Measurements from ENCODE around the gene ELF4. TPM values are rescaled to one million over a fixed set of nuclear protein-coding genes. Genes with fewer than 3 reads are reported as not detected.

Gene ELF4
- 10 to 100 TPM; 29.8 to 31.3 TPM for total RNA-seq
- 10 to 100 TPM in 1 of 2 donors, 1 to 10 TPM in 1; 7.4 to 18.6 TPM for polyA plus RNA-seq

DNA sequence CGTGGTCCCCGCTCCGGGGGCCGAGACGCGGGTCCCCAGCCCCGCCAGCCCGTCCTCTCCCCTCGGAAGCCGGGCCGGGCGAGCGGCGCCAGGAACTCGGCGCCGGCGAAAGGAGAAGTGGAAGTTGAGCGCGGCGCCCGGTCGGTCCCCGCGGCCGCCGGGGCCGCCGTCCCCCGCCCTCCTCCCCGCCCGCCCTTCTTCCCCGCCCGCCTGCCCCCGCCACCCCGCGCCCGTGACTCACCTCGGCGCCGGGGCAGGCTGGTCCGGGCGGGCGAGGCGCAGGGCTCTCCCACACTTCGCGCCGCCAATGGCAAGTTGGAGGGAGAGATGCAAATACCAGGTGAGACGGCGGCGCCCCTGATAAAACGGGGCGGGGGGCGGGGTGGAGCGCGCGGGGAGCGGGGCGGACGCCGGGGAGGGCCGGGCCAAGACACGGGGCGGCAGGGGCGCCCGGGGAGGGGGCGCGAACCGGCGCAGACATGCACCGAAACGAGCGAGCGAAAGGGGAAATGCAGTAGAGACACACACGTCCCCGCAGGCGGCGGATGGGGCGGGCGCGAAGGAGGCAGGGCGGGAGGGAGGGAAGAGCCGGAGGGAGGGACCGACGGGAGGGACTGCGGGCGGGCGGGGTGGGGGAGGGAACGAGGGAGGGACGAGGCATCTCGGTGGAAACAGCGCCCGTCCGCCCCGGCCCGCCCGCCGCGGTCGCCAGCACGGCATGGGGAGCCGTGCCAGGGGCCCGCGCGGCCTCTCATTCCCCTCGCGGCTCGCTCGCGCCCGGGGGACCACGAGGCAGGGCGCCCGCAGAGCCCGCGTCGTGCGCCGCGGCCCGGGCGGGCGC, at the start of gene ELF4:
TSS of gene ELF4 (minus strand) at position 119 of the 841 bp plus-strand sequence. CDS start 29,167 bp downstream, outside the sequence.
- H3K36me3 Mint-ChIP-seq = peaks cover 0 to 9% of the 10 kb centered on the region in 2 donors
- intact Hi-C loops (cut with micrococcal nuclease) = loop anchor here (2.0 kb wide), 1 partner anchor 24 kb away; no protein-coding TSS in a partner anchor
- Histone ChIP-seq H3K27me3 (ENCODE audit: insufficient read depth, low read length) (no peaks in the 10 kb centered on the region), H3K4me3 (ENCODE audit: low read length in 2 of 2) (peak within 1 kb of the TSS; percentile 57 to 76), H3K9me3 (ENCODE audit: control insufficient read depth in 1 of 2, low read length in 2 of 2) (no peaks in the 10 kb centered on the region), H3K4me1 (ENCODE audit: insufficient read depth, low read length) (peaks cover 31% of the 10 kb centered on the region), H3K27ac (ENCODE audit: low read depth, low read length) (peak within 1 kb of the TSS; percentile 70), H3K36me3 (ENCODE audit: insufficient read depth, low read length) (no peaks in the 10 kb centered on the region)
- POLR2A ChIA-PET (ENCODE audit: partially characterized antibody) = interaction anchor here (0.7 to 7.1 kb wide), 7 partner anchors 8 to 31 kb away, joined by 4 to 57 read pairs (median 11); no protein-coding TSS in a partner anchor
- DNase-seq = peak; percentile 43 to 79 (median 48)
- peaks cover 0 to 2% (median 0%) of the 10 kb centered on the region in 8 donors for H3K9me3 Mint-ChIP-seq
- peaks cover 14 to 43% (median 28%) of the 10 kb centered on the region in 4 donors for H3K4me1 Mint-ChIP-seq
- peak within 1 kb of the TSS; percentile 89 to 94 (median 92) for H3K4me3 Mint-ChIP-seq
- CTCF ChIA-PET (ENCODE audit: partially characterized antibody) = interaction anchor here (0.9 to 4.8 kb wide), 5 partner anchors 7 to 33 kb away, joined by 3 to 27 read pairs (median 4); no protein-coding TSS in a partner anchor
- H3K27ac Mint-ChIP-seq = peak within 1 kb of the TSS; percentile 75 to 93 (median 91)
- H3K27me3 Mint-ChIP-seq = no peaks in the 10 kb centered on the region

DNA sequence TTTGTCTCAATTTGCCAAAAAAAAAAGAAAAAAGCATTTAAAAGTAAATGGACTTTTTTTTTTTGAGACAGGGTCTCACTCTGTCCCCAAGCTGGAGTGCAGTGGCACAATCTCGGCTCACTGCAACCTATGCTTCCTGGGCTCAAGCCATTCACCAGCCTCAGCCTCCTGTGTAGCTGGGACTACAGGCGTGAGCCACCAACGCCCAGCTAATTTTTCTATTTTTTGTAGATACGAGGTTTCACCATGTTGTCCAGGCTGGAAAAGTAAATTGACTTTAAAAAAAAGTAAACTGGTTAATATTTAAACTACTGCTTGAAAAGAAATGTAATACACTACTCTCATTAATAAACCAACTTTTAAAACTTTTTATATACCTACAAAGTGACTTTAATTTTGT, 49.5 kb upstream of the ELF4 start:
- H3K4me3 ChIP-seq (ENCODE audit: low read length in 2 of 2) = no peak overlapping the region
- Mint-ChIP-seq H3K27ac (no peak overlapping the region), H3K4me3 (no peak overlapping the region), H3K27me3 (no peaks in the 10 kb centered on the region), H3K9me3 (no peaks in the 10 kb centered on the region), H3K36me3 (peaks cover 0 to 8% of the 10 kb centered on the region in 2 donors), H3K4me1 (peaks cover 9 to 37% (median 27%) of the 10 kb centered on the region in 4 donors)
- ChIA-PET CTCF (ENCODE audit: partially characterized antibody) (interaction anchor here (0.8 to 1.0 kb wide), 2 partner anchors 31 to 33 kb away, joined by 3 to 4 read pairs; no protein-coding TSS in a partner anchor), POLR2A (ENCODE audit: partially characterized antibody) (no interaction called here)
- H3K36me3 ChIP-seq (ENCODE audit: insufficient read depth, low read length) = no peaks in the 10 kb centered on the region
- H3K4me1 ChIP-seq (ENCODE audit: insufficient read depth, low read length) = peaks cover 27% of the 10 kb centered on the region
- no peak for DNase-seq
- intact Hi-C loops (cut with micrococcal nuclease) = no loop called here
- H3K9me3 ChIP-seq (ENCODE audit: control insufficient read depth in 1 of 2, low read length in 2 of 2) = no peaks in the 10 kb centered on the region
- no peaks in the 10 kb centered on the region for H3K27me3 ChIP-seq (ENCODE audit: insufficient read depth, low read length)
- H3K27ac ChIP-seq (ENCODE audit: low read depth, low read length) = no peak overlapping the region

DNA sequence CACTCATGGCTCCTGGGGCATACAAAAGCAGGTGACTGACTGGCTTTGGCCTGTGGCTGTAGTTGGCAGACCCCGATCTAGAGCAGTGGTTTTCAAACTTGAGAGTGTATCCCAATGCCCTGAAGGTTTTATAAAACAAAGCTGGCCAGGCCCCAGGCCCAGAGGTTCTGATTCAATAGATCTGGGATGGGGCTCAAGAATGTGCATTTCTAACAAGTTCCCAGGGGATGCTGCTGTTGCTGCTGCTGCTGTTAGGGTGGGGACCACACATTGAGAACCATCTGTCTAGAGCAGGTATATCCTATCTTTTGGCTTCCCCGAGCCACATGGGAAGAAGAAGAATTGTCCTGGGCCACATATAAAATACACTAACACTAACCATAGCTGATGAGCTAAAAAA, 48.0 kb upstream of the ELF4 start:
- Mint-ChIP-seq H3K36me3 (peaks cover 0 to 8% of the 10 kb centered on the region in 2 donors), H3K9me3 (no peaks in the 10 kb centered on the region), H3K27me3 (no peaks in the 10 kb centered on the region), H3K27ac (no peak overlapping the region), H3K4me1 (peaks cover 8 to 26% (median 18%) of the 10 kb centered on the region in 4 donors), H3K4me3 (no peak overlapping the region)
- Histone ChIP-seq H3K4me3 (ENCODE audit: low read length in 2 of 2) (no peak overlapping the region), H3K27ac (ENCODE audit: low read depth, low read length) (no peak overlapping the region), H3K36me3 (ENCODE audit: insufficient read depth, low read length) (no peaks in the 10 kb centered on the region), H3K27me3 (ENCODE audit: insufficient read depth, low read length) (no peaks in the 10 kb centered on the region), H3K4me1 (ENCODE audit: insufficient read depth, low read length) (peaks cover 15% of the 10 kb centered on the region), H3K9me3 (ENCODE audit: control insufficient read depth in 1 of 2, low read length in 2 of 2) (no peaks in the 10 kb centered on the region)
- ChIA-PET CTCF (ENCODE audit: partially characterized antibody) (interaction anchor here (0.7 kb wide), 1 partner anchor 10 kb away, joined by 3 read pairs; no protein-coding TSS in a partner anchor), POLR2A (ENCODE audit: partially characterized antibody) (no interaction called here)
- DNase-seq = no peak
- intact Hi-C loops (cut with micrococcal nuclease) = no loop called here

DNA sequence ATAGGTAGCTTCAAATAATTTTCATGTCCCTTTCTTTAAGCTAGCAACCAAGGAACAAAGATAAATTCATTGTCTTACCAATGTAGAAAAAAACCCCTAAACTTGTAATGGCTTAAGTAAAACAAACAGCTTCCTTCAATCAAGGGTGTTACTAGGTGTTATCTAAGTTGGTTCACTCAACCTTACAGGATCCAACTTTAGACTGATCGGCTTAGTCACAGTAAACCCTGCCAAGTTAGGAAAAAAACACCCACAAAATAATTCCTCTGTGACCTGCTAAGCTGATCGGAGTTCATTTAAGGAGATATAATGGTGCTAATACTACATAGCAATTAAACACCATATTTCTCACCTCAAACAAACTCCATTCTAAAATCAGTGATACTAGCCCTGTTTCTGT, 45.3 kb upstream of the ELF4 start:
- DNase-seq = no peak
- Histone ChIP-seq H3K27ac (ENCODE audit: low read depth, low read length) (no peak overlapping the region), H3K4me3 (ENCODE audit: low read length in 2 of 2) (no peak overlapping the region), H3K27me3 (ENCODE audit: insufficient read depth, low read length) (no peaks in the 10 kb centered on the region), H3K9me3 (ENCODE audit: control insufficient read depth in 1 of 2, low read length in 2 of 2) (no peaks in the 10 kb centered on the region), H3K4me1 (ENCODE audit: insufficient read depth, low read length) (peaks cover 4% of the 10 kb centered on the region), H3K36me3 (ENCODE audit: insufficient read depth, low read length) (no peaks in the 10 kb centered on the region)
- Mint-ChIP-seq H3K4me1 (peaks cover 4 to 12% (median 8%) of the 10 kb centered on the region in 4 donors), H3K9me3 (no peaks in the 10 kb centered on the region), H3K27ac (no peak overlapping the region), H3K4me3 (no peak overlapping the region), H3K27me3 (no peaks in the 10 kb centered on the region), H3K36me3 (peaks cover 0 to 9% of the 10 kb centered on the region in 2 donors)
- CTCF ChIA-PET (ENCODE audit: partially characterized antibody) = interaction anchor here (0.7 to 1.1 kb wide), 4 partner anchors 9 to 38 kb away, joined by 3 to 4 read pairs (median 3); no protein-coding TSS in a partner anchor
- intact Hi-C loops (cut with micrococcal nuclease) = no loop called here
- POLR2A ChIA-PET (ENCODE audit: partially characterized antibody) = no interaction called here

DNA sequence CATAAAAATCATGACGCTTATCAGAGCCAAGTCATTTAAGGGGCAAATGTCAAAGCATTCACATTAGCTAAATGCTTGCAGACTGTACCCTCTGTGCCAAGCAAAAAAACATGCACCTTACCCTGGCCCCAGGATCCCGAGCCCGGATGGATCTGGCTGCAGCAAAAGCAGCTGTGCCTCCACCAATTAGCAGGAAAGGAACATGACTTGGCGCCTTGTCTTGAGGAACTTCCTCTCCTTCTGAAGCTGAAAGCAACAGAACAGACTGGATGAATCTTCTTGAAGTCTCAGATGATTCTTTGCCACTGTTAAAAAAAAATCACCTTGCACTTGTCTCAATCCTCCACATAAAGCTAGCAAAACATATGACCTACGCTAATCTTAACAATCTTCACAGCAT, 37.3 kb upstream of the ELF4 start:
- no peak for DNase-seq
- Histone ChIP-seq H3K9me3 (ENCODE audit: control insufficient read depth in 1 of 2, low read length in 2 of 2) (no peaks in the 10 kb centered on the region), H3K4me1 (ENCODE audit: insufficient read depth, low read length) (no peaks in the 10 kb centered on the region), H3K27ac (ENCODE audit: low read depth, low read length) (no peak overlapping the region), H3K4me3 (ENCODE audit: low read length in 2 of 2) (no peak overlapping the region), H3K36me3 (ENCODE audit: insufficient read depth, low read length) (peaks cover 7% of the 10 kb centered on the region), H3K27me3 (ENCODE audit: insufficient read depth, low read length) (no peaks in the 10 kb centered on the region)
- no peaks in the 10 kb centered on the region for H3K27me3 Mint-ChIP-seq
- H3K27ac Mint-ChIP-seq = peak overlapping the region in 1 of 7 donors; percentile 1
- intact Hi-C loops (cut with micrococcal nuclease) = no loop called here
- ChIA-PET POLR2A (ENCODE audit: partially characterized antibody) (no interaction called here), CTCF (ENCODE audit: partially characterized antibody) (interaction anchor here (1.1 to 2.2 kb wide), 3 partner anchors 44 to 68 kb away, joined by 3 to 6 read pairs (median 4); no protein-coding TSS in a partner anchor)
- H3K9me3 Mint-ChIP-seq = peaks cover 0 to 3% (median 0%) of the 10 kb centered on the region in 8 donors
- H3K36me3 Mint-ChIP-seq = peaks cover 8 to 46% of the 10 kb centered on the region in 2 donors
- H3K4me1 Mint-ChIP-seq = peaks cover 0 to 5% (median under 1%) of the 10 kb centered on the region in 4 donors
- H3K4me3 Mint-ChIP-seq = no peak overlapping the region

DNA sequence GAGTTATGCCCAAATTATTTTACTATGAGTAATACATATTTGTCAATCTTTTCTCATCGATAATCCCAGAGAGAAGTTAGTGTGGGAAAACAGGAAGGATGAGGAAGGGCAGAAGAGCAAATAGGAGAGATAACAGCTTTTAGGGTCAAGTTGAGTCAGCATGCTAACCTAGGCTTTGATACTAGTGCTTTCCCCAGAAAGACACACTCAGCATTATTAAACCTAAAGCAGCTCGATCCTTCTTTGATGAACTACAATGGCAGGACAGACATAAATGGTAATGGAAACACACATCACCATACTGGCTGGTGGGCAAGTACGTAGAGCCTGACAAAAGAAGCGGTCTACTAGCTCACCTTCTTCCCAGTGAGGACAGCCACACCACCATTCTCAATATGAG, 34.8 kb upstream of the ELF4 start:
- Histone ChIP-seq H3K27me3 (ENCODE audit: insufficient read depth, low read length) (no peaks in the 10 kb centered on the region), H3K36me3 (ENCODE audit: insufficient read depth, low read length) (peaks cover 11% of the 10 kb centered on the region), H3K9me3 (ENCODE audit: control insufficient read depth in 1 of 2, low read length in 2 of 2) (no peaks in the 10 kb centered on the region), H3K4me1 (ENCODE audit: insufficient read depth, low read length) (no peaks in the 10 kb centered on the region), H3K4me3 (ENCODE audit: low read length in 2 of 2) (no peak overlapping the region), H3K27ac (ENCODE audit: low read depth, low read length) (no peak overlapping the region)
- peaks cover 0 to 3% (median 0%) of the 10 kb centered on the region in 8 donors for H3K9me3 Mint-ChIP-seq
- no peaks in the 10 kb centered on the region for H3K27me3 Mint-ChIP-seq
- ChIA-PET CTCF (ENCODE audit: partially characterized antibody) (interaction anchor here (0.8 to 1.0 kb wide), 6 partner anchors 11 to 65 kb away, joined by 3 to 4 read pairs (median 3); no protein-coding TSS in a partner anchor), POLR2A (ENCODE audit: partially characterized antibody) (no interaction called here)
- H3K4me1 Mint-ChIP-seq = peaks cover 0 to 5% (median 1%) of the 10 kb centered on the region in 4 donors
- no peak overlapping the region for H3K4me3 Mint-ChIP-seq
- H3K36me3 Mint-ChIP-seq = peaks cover 8 to 58% of the 10 kb centered on the region in 2 donors
- no peak for DNase-seq
- H3K27ac Mint-ChIP-seq = no peak overlapping the region
- intact Hi-C loops (cut with micrococcal nuclease) = loop anchor here (2.0 kb wide), 1 partner anchor 48 kb away; no protein-coding TSS in a partner anchor

DNA sequence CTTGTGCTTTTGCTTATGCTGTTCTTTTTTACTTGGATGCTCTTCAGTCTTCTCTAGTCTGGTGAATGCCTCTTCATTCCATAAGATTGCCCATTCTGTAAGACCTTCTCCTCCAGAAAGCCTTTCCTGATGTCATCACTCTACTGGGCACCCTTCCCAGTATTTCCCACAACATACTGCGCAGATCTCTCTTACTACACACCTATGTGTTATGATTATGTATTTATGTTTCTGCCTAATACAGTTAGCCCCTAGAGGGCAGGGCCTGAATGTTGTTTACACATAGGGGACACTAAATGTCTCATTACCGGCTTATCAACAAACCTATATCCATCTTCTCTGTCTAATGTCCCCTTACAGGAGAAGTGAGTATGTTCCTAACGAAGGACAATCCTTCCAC, 34.2 kb upstream of the ELF4 start:
- ChIA-PET CTCF (ENCODE audit: partially characterized antibody) (interaction anchor here (0.8 to 1.2 kb wide), 3 partner anchors 42 to 64 kb away, joined by 3 to 5 read pairs (median 3); no protein-coding TSS in a partner anchor), POLR2A (ENCODE audit: partially characterized antibody) (no interaction called here)
- no peak overlapping the region for H3K27ac Mint-ChIP-seq
- H3K27me3 Mint-ChIP-seq = no peaks in the 10 kb centered on the region
- Histone ChIP-seq H3K27ac (ENCODE audit: low read depth, low read length) (no peak overlapping the region), H3K9me3 (ENCODE audit: control insufficient read depth in 1 of 2, low read length in 2 of 2) (no peaks in the 10 kb centered on the region), H3K4me1 (ENCODE audit: insufficient read depth, low read length) (no peaks in the 10 kb centered on the region), H3K27me3 (ENCODE audit: insufficient read depth, low read length) (no peaks in the 10 kb centered on the region), H3K36me3 (ENCODE audit: insufficient read depth, low read length) (peaks cover 11% of the 10 kb centered on the region), H3K4me3 (ENCODE audit: low read length in 2 of 2) (no peak overlapping the region)
- H3K36me3 Mint-ChIP-seq = peaks cover 8 to 61% of the 10 kb centered on the region in 2 donors
- H3K9me3 Mint-ChIP-seq = peaks cover 0 to 3% (median 0%) of the 10 kb centered on the region in 8 donors
- H3K4me1 Mint-ChIP-seq = peaks cover 0 to 5% (median 2%) of the 10 kb centered on the region in 4 donors
- intact Hi-C loops (cut with micrococcal nuclease) = loop anchor here (2.0 kb wide), 1 partner anchor 48 kb away; no protein-coding TSS in a partner anchor
- DNase-seq = no peak
- no peak overlapping the region for H3K4me3 Mint-ChIP-seq

All from CD4-positive, alpha-beta memory T cell (primary cell).